SK-N-SH (cell line): ENCODE data around the gene JAZF1.

Source experiments
- ELF1 ChIP-seq: IDR thresholded peaks from 2 replicates; pipeline ENCODE4 v1.4.0; 2012
- EP300 ChIP-seq, 2 experiments: IDR thresholded peaks; 2 replicates each; pipeline versions ENCODE4 v1.4.0 to v1.6.1; 2012; ENCODE audit warnings: borderline replicate concordance in 1 of 2, low read depth in 1 of 2, low read length in 1 of 2
- GATA2 ChIP-seq: sonication (generic); formaldehyde crosslinking; IDR thresholded peaks from 2 replicates; pipeline ENCODE4 v1.5.0; 2020; ENCODE audit warnings: mild to moderate bottlenecking, missing genetic modification reagents
- MXI1 ChIP-seq: IDR thresholded peaks from 2 replicates; pipeline ENCODE4 v1.6.1; 2012; ENCODE audit warnings: mild to moderate bottlenecking, low read depth, low read length, improper control_type of control experiment
- NFIC ChIP-seq: IDR thresholded peaks from 2 replicates; pipeline ENCODE4 v1.4.0; 2012; ENCODE audit warnings: borderline replicate concordance
- POLR2AphosphoS5 ChIP-seq: IDR thresholded peaks from 2 replicates; pipeline ENCODE4 v1.6.1; 2012; ENCODE audit warnings: low read depth, low read length
- RAD21 ChIP-seq: IDR thresholded peaks from 2 replicates; pipeline ENCODE4 v1.6.1; 2012; ENCODE audit warnings: mild to moderate bottlenecking, low read length
- SIN3A ChIP-seq: IDR thresholded peaks from 2 replicates; pipeline ENCODE4 v1.6.1; 2012; ENCODE audit warnings: low read depth, mild to moderate bottlenecking, low read length, moderate library complexity, borderline replicate concordance
- TAF1 ChIP-seq: IDR thresholded peaks from 2 replicates; pipeline ENCODE4 v1.6.1; 2012; ENCODE audit warnings: low read depth, mild to moderate bottlenecking, low read length, moderate library complexity, borderline replicate concordance
- TEAD4 ChIP-seq: IDR thresholded peaks from 2 replicates; pipeline ENCODE4 v1.4.0; 2012; ENCODE audit warnings: mild to moderate bottlenecking, borderline replicate concordance; ENCODE audit not compliant: insufficient read depth
- YY1 ChIP-seq: IDR thresholded peaks from 2 replicates; pipeline ENCODE4 v1.4.0; 2012; ENCODE audit warnings: low read depth, mild to moderate bottlenecking
- TF ChIP-seq, protein P1 (sequence below): fragments of 200-600 bp; sonication (generic); IDR thresholded peaks from 2 replicates; pipeline ENCODE4 v1.6.1; 2017; ENCODE audit warnings: antibody characterized with exemption, mild to moderate bottlenecking, moderate library complexity
- TF ChIP-seq, protein P2 (sequence below): fragments of 150-350 bp; IDR thresholded peaks from 2 replicates; pipeline ENCODE4 v1.6.1; 2017; ENCODE audit warnings: antibody characterized with exemption, low read length, low read depth, borderline replicate concordance

DNA sequence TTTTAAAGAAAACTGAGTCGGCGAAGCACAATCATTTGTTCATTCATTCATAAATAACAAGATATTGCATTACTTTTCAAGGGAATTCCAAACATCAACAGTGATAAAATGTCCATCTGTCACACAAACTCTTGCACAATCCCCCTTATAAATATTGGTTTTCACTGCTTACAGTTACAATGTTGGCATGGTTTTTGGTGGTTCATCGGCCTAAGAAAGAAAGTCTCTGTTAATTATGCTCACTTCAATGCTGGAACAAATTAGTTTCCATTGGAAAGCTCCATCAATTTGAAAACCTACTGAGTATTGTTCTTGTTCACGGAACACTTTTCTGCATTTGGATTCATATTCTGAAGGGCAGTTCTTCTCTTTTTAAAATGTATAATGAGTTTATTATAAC lies 188.5 kb downstream of the JAZF1 start:
- TF ChIP-seq TEAD4 (no peak), YY1 (no peak), MXI1 (no peak), SIN3A (no peak), NFIC (no peak), ELF1 (no peak), GATA2 (CRISPR knock-in tag) (no peak), RAD21 (no peak), POLR2AphosphoS5 (no peak), EP300 (IDR thresholded peaks at IDR 0.05; ENCODE audit: borderline replicate concordance in 1 of 2, low read depth in 1 of 2, low read length in 1 of 2) (no peak), TAF1 (no peak)
- TF ChIP-seq, protein P1, sequence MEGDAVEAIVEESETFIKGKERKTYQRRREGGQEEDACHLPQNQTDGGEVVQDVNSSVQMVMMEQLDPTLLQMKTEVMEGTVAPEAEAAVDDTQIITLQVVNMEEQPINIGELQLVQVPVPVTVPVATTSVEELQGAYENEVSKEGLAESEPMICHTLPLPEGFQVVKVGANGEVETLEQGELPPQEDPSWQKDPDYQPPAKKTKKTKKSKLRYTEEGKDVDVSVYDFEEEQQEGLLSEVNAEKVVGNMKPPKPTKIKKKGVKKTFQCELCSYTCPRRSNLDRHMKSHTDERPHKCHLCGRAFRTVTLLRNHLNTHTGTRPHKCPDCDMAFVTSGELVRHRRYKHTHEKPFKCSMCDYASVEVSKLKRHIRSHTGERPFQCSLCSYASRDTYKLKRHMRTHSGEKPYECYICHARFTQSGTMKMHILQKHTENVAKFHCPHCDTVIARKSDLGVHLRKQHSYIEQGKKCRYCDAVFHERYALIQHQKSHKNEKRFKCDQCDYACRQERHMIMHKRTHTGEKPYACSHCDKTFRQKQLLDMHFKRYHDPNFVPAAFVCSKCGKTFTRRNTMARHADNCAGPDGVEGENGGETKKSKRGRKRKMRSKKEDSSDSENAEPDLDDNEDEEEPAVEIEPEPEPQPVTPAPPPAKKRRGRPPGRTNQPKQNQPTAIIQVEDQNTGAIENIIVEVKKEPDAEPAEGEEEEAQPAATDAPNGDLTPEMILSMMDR = no peak
- TF ChIP-seq, protein P2, sequence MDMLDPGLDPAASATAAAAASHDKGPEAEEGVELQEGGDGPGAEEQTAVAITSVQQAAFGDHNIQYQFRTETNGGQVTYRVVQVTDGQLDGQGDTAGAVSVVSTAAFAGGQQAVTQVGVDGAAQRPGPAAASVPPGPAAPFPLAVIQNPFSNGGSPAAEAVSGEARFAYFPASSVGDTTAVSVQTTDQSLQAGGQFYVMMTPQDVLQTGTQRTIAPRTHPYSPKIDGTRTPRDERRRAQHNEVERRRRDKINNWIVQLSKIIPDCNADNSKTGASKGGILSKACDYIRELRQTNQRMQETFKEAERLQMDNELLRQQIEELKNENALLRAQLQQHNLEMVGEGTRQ = no peak
